ENCODE data around the gene P2RY6.
A peak's percentile ranks its signal among the peaks of the same experiment; 100 is the strongest.

The P2RY6 gene

DNA sequence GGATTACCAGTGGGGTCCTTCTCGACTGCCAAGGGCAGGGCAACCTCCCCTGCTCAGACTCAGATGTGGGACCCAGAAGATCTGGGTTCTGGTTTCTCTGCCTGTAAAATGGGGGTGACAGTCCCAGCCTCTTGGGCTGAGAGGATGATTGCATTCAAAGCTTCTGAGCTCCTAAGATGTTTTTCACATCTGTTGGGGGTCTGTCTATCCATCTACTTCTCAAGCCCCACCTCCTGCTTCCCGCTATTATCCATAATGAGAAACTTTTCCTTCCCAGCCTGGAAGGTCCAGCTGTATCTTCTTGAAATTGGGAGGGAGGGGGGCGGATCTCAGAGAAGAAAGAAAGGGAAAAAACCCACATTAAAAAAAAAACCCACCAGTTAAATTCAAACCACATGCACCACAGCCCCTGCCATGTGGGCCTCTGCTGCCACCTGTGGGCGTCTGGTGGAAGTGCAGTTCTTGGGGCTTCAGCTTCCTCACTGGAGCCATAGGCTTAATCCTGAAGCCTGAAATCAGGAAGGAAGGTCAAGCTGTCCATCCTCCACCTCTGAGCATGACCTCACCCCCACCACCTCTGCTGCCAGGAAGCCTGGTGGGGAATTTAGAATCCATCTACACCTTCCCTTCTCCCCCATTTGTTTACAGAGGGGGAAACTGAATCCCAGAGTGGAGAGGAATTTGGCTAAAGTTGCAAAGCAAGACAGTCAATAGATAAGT is 63.2 kb downstream of the P2RY6 start:
- Histone ChIP-seq H3K9ac (ENCODE audit: low read depth, low read length) (no peak overlapping the region), H2AFZ (ENCODE audit: low read depth, low read length) (no peak overlapping the region), H3K4me1 (ENCODE audit: insufficient read depth, low read length) (peaks cover 6% of the 10 kb centered on the region), H3K9me3 (ENCODE audit: insufficient read depth, low read length, severe bottlenecking) (no peaks in the 10 kb centered on the region), H3K36me3 (ENCODE audit: insufficient read depth, low read length) (no peaks in the 10 kb centered on the region), H3K4me2 (ENCODE audit: insufficient read depth, low read length) (0 out of 2 replicates have a peak overlapping the region, but pooled peaks have one; percentile 6), H3K79me2 (ENCODE audit: insufficient read depth, low read length) (no peaks in the 10 kb centered on the region), H3K27ac (ENCODE audit: low read length) (no peak overlapping the region), H3K27me3 (ENCODE audit: insufficient read depth, low read length, poor library complexity) (no peaks in the 10 kb centered on the region), H4K20me1 (ENCODE audit: insufficient read depth, low read length) (peaks cover 8% of the 10 kb centered on the region), H3K4me3 (ENCODE audit: low read depth in 1 of 2, low read length in 2 of 2) (no peak overlapping the region)
- DNase-seq (peak; percentile 83), ATAC-seq (ENCODE audit: insufficient read depth, low read depth) (peak; percentile 82)
- TF ChIP-seq, protein P1, sequence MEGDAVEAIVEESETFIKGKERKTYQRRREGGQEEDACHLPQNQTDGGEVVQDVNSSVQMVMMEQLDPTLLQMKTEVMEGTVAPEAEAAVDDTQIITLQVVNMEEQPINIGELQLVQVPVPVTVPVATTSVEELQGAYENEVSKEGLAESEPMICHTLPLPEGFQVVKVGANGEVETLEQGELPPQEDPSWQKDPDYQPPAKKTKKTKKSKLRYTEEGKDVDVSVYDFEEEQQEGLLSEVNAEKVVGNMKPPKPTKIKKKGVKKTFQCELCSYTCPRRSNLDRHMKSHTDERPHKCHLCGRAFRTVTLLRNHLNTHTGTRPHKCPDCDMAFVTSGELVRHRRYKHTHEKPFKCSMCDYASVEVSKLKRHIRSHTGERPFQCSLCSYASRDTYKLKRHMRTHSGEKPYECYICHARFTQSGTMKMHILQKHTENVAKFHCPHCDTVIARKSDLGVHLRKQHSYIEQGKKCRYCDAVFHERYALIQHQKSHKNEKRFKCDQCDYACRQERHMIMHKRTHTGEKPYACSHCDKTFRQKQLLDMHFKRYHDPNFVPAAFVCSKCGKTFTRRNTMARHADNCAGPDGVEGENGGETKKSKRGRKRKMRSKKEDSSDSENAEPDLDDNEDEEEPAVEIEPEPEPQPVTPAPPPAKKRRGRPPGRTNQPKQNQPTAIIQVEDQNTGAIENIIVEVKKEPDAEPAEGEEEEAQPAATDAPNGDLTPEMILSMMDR (IDR thresholded peaks at IDR 0.05; ENCODE audit: borderline replicate concordance, extremely low read depth, low read length, poor library complexity, severe bottlenecking): peak; percentile 99
- no peak for TF ChIP-seq EZH2 (IDR thresholded peaks at IDR 0.05; ENCODE audit: borderline replicate concordance, low read depth, low read length, severe bottlenecking)

DNA sequence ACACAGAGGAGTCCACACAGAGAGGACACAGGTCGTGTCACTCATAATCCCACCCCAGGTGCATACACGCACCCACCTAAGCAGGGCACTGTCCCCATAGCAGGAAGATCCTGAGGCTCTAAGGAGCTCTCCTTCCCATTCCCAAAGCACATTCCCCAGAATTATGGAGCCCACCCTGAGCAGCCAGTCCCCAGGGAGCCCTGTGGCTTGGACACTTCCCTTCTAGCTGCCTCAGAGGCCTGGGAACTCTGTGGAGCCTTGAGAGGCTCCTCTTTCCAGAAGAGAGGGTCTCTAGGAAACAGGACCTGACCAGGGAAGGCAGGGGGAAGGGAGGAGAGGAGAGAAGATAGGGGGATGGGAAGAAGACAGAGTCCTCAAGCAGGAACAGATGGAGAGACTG is 65.7 kb downstream of the P2RY6 start:
- no peak overlapping the region for H3K4me3 ChIP-seq (ENCODE audit: low read depth in 1 of 2, low read length in 2 of 2)
- ATAC-seq (ENCODE audit: insufficient read depth, low read depth) (no peak), DNase-seq (no peak)
- H3K36me3 ChIP-seq (ENCODE audit: insufficient read depth, low read length): no peaks in the 10 kb centered on the region
- TF ChIP-seq, protein P1 (IDR thresholded peaks at IDR 0.05; ENCODE audit: borderline replicate concordance, extremely low read depth, low read length, poor library complexity, severe bottlenecking): no peak
- no peak for TF ChIP-seq EZH2 (IDR thresholded peaks at IDR 0.05; ENCODE audit: borderline replicate concordance, low read depth, low read length, severe bottlenecking)
- H3K79me2 ChIP-seq (ENCODE audit: insufficient read depth, low read length): no peaks in the 10 kb centered on the region
- no peak overlapping the region for H3K27ac ChIP-seq (ENCODE audit: low read length)
- no peaks in the 10 kb centered on the region for H3K27me3 ChIP-seq (ENCODE audit: insufficient read depth, low read length, poor library complexity)
- H3K9me3 ChIP-seq (ENCODE audit: insufficient read depth, low read length, severe bottlenecking): no peaks in the 10 kb centered on the region
- peaks cover 8% of the 10 kb centered on the region for H4K20me1 ChIP-seq (ENCODE audit: insufficient read depth, low read length)
- no peak overlapping the region for H2AFZ ChIP-seq (ENCODE audit: low read depth, low read length)
- H3K9ac ChIP-seq (ENCODE audit: low read depth, low read length): no peak overlapping the region
- peaks cover 6% of the 10 kb centered on the region for H3K4me1 ChIP-seq (ENCODE audit: insufficient read depth, low read length)
- H3K4me2 ChIP-seq (ENCODE audit: insufficient read depth, low read length): no peak overlapping the region

DNA sequence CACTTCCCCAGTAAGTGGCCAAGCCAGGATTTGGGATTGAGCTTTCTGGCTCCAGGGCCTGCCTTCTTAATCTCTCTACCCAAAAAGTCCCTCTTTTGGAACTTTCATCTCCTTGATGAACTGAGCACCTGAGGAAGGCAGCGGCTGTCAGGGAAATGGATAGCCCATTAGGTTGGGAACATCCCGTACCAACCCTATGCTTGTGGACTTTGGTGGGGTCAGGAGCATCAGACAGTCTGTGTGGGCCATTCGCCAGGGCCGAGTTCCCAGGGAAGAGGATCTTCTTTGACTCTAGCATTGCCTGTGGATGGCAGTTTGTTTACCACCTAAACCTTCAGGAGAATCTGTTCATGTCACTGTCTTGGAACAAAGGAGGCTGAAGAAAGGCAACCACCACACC is 66.1 kb downstream of the P2RY6 start:
- Histone ChIP-seq H2AFZ (ENCODE audit: low read depth, low read length) (no peak overlapping the region), H3K4me1 (ENCODE audit: insufficient read depth, low read length) (peaks cover 6% of the 10 kb centered on the region), H3K27me3 (ENCODE audit: insufficient read depth, low read length, poor library complexity) (no peaks in the 10 kb centered on the region), H3K9me3 (ENCODE audit: insufficient read depth, low read length, severe bottlenecking) (no peaks in the 10 kb centered on the region), H3K79me2 (ENCODE audit: insufficient read depth, low read length) (no peaks in the 10 kb centered on the region), H3K4me3 (ENCODE audit: low read depth in 1 of 2, low read length in 2 of 2) (no peak overlapping the region), H3K9ac (ENCODE audit: low read depth, low read length) (no peak overlapping the region), H3K27ac (ENCODE audit: low read length) (no peak overlapping the region), H4K20me1 (ENCODE audit: insufficient read depth, low read length) (peaks cover 8% of the 10 kb centered on the region), H3K36me3 (ENCODE audit: insufficient read depth, low read length) (no peaks in the 10 kb centered on the region), H3K4me2 (ENCODE audit: insufficient read depth, low read length) (no peak overlapping the region)
- ATAC-seq (ENCODE audit: insufficient read depth, low read depth) (no peak), DNase-seq (no peak)
- no peak for TF ChIP-seq EZH2 (IDR thresholded peaks at IDR 0.05; ENCODE audit: borderline replicate concordance, low read depth, low read length, severe bottlenecking)
- TF ChIP-seq, protein P1 (IDR thresholded peaks at IDR 0.05; ENCODE audit: borderline replicate concordance, extremely low read depth, low read length, poor library complexity, severe bottlenecking): no peak

All from DND-41 (cell line).